Measurements from ENCODE around the gene PTEN.

The PTEN gene

GRCh38 chr10:87961314-87961713 is 97.9 kb downstream of the PTEN start:
- H3K36me3 ChIP-seq (ENCODE audit: control insufficient read depth, insufficient read depth, low read length) = no peaks in the 10 kb centered on the region
- no peak overlapping the region for H2BK120ac ChIP-seq (ENCODE audit: low read depth, low read length)
- no peak overlapping the region for H3K27ac ChIP-seq (ENCODE audit: low read depth, low read length)

GRCh38 chr10:87966459-87966858 is 103.0 kb downstream of the PTEN start:
- Histone ChIP-seq H2AK5ac (ENCODE audit: low read length) (no peak overlapping the region), H3K27ac (ENCODE audit: low read depth, low read length) (no peak overlapping the region), H3K4me3 (ENCODE audit: low read length) (no peak overlapping the region), H3K4me2 (ENCODE audit: low read length) (no peak overlapping the region), H2BK120ac (ENCODE audit: low read depth, low read length) (no peak overlapping the region), H3K9ac (ENCODE audit: low read length) (no peak overlapping the region), H3K4ac (ENCODE audit: low read depth, low read length) (no peak overlapping the region), H4K5ac (ENCODE audit: low read length) (no peak overlapping the region), H3K4me1 (ENCODE audit: control insufficient read depth, low read depth, low read length) (no peaks in the 10 kb centered on the region), H3K56ac (ENCODE audit: low read length) (no peak overlapping the region), H3K18ac (ENCODE audit: low read length) (no peak overlapping the region), H3K36me3 (ENCODE audit: control insufficient read depth, insufficient read depth, low read length) (no peaks in the 10 kb centered on the region), H3K27me3 (ENCODE audit: insufficient read depth, low read length, poor library complexity) (no peaks in the 10 kb centered on the region), H2BK5ac (ENCODE audit: low read length) (no peak overlapping the region), H3K79me1 (ENCODE audit: low read length) (no peaks in the 10 kb centered on the region), H3K23ac (ENCODE audit: low read length) (no peak overlapping the region), H3K79me2 (ENCODE audit: control insufficient read depth, insufficient read depth, low read length) (no peaks in the 10 kb centered on the region), H2BK15ac (replicated peaks; ENCODE audit: low read depth) (no peak overlapping the region), H4K8ac (ENCODE audit: low read depth, low read length) (no peak overlapping the region)
- WGBS (ENCODE audit: extremely low coverage, insufficient coverage, low lambda C conversion rate) = no CpG with 5 or more reads among the region's 2 CpGs
- DNase-seq = no peak

More at GRCh38 chr10:87961314-87961713, 97.9 kb downstream of the PTEN start:
- Histone ChIP-seq H3K56ac (ENCODE audit: low read length) (no peak overlapping the region), H2BK15ac (replicated peaks; ENCODE audit: low read depth) (no peak overlapping the region), H4K8ac (ENCODE audit: low read depth, low read length) (no peak overlapping the region), H3K27me3 (ENCODE audit: insufficient read depth, low read length, poor library complexity) (no peaks in the 10 kb centered on the region), H3K4ac (ENCODE audit: low read depth, low read length) (no peak overlapping the region), H3K23ac (ENCODE audit: low read length) (no peak overlapping the region), H4K5ac (ENCODE audit: low read length) (no peak overlapping the region), H2BK5ac (ENCODE audit: low read length) (no peak overlapping the region), H3K4me1 (ENCODE audit: control insufficient read depth, low read depth, low read length) (no peaks in the 10 kb centered on the region), H2AK5ac (ENCODE audit: low read length) (no peak overlapping the region), H3K79me1 (ENCODE audit: low read length) (no peaks in the 10 kb centered on the region), H3K4me2 (ENCODE audit: low read length) (no peak overlapping the region), H3K4me3 (ENCODE audit: low read length) (no peak overlapping the region), H3K79me2 (ENCODE audit: control insufficient read depth, insufficient read depth, low read length) (no peaks in the 10 kb centered on the region), H3K9ac (ENCODE audit: low read length) (no peak overlapping the region), H3K18ac (ENCODE audit: low read length) (no peak overlapping the region)
- WGBS (ENCODE audit: extremely low coverage, insufficient coverage, low lambda C conversion rate) = no CpG with 5 or more reads among the region's 2 CpGs
- no peak for DNase-seq

DNA sequence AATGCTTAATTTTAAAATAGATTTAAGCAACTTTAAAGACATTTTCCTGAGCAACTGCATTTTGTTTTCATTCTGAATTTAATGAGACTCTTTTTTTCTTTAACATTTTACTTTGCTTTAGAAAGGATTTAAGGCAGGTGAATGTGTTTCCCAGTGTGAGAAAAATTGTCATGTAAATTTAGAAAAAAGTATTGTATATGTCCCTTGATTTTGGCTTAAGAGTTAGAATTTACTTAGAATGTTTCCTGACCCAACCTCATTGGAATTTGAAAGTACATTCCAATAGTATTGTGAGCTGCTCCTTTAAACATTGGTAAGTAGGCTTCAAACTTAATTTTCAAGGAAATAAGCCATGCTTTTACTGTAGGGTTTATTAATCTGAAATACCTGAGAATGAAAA is 110.2 kb downstream of the PTEN start:
- Histone ChIP-seq H4K5ac (ENCODE audit: low read length) (no peak overlapping the region), H2AK5ac (ENCODE audit: low read length) (no peak overlapping the region), H3K4me1 (ENCODE audit: control insufficient read depth, low read depth, low read length) (no peaks in the 10 kb centered on the region), H3K4me2 (ENCODE audit: low read length) (no peak overlapping the region), H3K27ac (ENCODE audit: low read depth, low read length) (no peak overlapping the region), H3K79me1 (ENCODE audit: low read length) (no peaks in the 10 kb centered on the region), H2BK5ac (ENCODE audit: low read length) (no peak overlapping the region), H3K4me3 (ENCODE audit: low read length) (no peak overlapping the region), H2BK15ac (replicated peaks; ENCODE audit: low read depth) (no peak overlapping the region), H3K9ac (ENCODE audit: low read length) (no peak overlapping the region), H3K23ac (ENCODE audit: low read length) (no peak overlapping the region), H3K27me3 (ENCODE audit: insufficient read depth, low read length, poor library complexity) (no peaks in the 10 kb centered on the region), H3K79me2 (ENCODE audit: control insufficient read depth, insufficient read depth, low read length) (no peaks in the 10 kb centered on the region), H4K8ac (ENCODE audit: low read depth, low read length) (no peak overlapping the region), H2BK120ac (ENCODE audit: low read depth, low read length) (no peak overlapping the region), H3K4ac (ENCODE audit: low read depth, low read length) (no peak overlapping the region), H3K36me3 (ENCODE audit: control insufficient read depth, insufficient read depth, low read length) (no peaks in the 10 kb centered on the region), H3K18ac (ENCODE audit: low read length) (no peak overlapping the region), H3K56ac (ENCODE audit: low read length) (no peak overlapping the region)
- peak; percentile 79 for DNase-seq

DNA sequence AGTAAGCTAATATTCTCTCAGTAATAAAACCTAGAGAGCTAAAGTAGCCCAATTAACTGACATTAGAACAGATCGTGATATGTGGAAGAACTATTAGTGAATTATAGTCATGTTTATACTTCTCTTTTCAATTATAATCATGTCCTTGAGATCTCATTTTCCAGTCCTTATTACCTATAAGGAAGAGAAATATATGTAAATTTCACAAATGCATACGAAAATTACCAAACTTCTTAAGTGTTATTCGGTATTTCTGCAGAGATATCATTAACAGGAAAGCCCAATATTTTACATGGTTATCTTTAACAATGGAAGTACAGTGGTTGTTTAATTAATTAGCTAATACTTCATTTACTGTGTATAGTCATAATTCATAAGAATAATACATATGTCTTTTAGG is 110.7 kb downstream of the PTEN start:
- Histone ChIP-seq H3K27ac (ENCODE audit: low read depth, low read length) (no peak overlapping the region), H3K23ac (ENCODE audit: low read length) (no peak overlapping the region), H3K4me2 (ENCODE audit: low read length) (no peak overlapping the region), H3K4me3 (ENCODE audit: low read length) (no peak overlapping the region), H2BK120ac (ENCODE audit: low read depth, low read length) (no peak overlapping the region), H4K8ac (ENCODE audit: low read depth, low read length) (no peak overlapping the region), H4K5ac (ENCODE audit: low read length) (no peak overlapping the region), H2BK15ac (replicated peaks; ENCODE audit: low read depth) (no peak overlapping the region), H3K36me3 (ENCODE audit: control insufficient read depth, insufficient read depth, low read length) (no peaks in the 10 kb centered on the region), H2BK5ac (ENCODE audit: low read length) (no peak overlapping the region), H3K56ac (ENCODE audit: low read length) (no peak overlapping the region), H3K18ac (ENCODE audit: low read length) (no peak overlapping the region), H3K4me1 (ENCODE audit: control insufficient read depth, low read depth, low read length) (no peaks in the 10 kb centered on the region), H3K79me2 (ENCODE audit: control insufficient read depth, insufficient read depth, low read length) (no peaks in the 10 kb centered on the region), H2AK5ac (ENCODE audit: low read length) (no peak overlapping the region), H3K4ac (ENCODE audit: low read depth, low read length) (no peak overlapping the region), H3K79me1 (ENCODE audit: low read length) (no peaks in the 10 kb centered on the region), H3K9ac (ENCODE audit: low read length) (no peak overlapping the region), H3K27me3 (ENCODE audit: insufficient read depth, low read length, poor library complexity) (no peaks in the 10 kb centered on the region)
- DNase-seq = no peak
- no CpG with 5 or more reads among the region's 3 CpGs for WGBS (ENCODE audit: extremely low coverage, insufficient coverage, low lambda C conversion rate)

GRCh38 chr10:87974769-87975168 is 111.3 kb downstream of the PTEN start:
- Histone ChIP-seq H3K56ac (ENCODE audit: low read length) (no peak overlapping the region), H3K4me2 (ENCODE audit: low read length) (no peak overlapping the region), H2BK5ac (ENCODE audit: low read length) (no peak overlapping the region), H3K4me1 (ENCODE audit: control insufficient read depth, low read depth, low read length) (no peaks in the 10 kb centered on the region), H3K27me3 (ENCODE audit: insufficient read depth, low read length, poor library complexity) (no peaks in the 10 kb centered on the region), H4K8ac (ENCODE audit: low read depth, low read length) (no peak overlapping the region), H3K4ac (ENCODE audit: low read depth, low read length) (no peak overlapping the region), H2BK15ac (replicated peaks; ENCODE audit: low read depth) (no peak overlapping the region), H3K9ac (ENCODE audit: low read length) (no peak overlapping the region), H3K18ac (ENCODE audit: low read length) (no peak overlapping the region), H3K23ac (ENCODE audit: low read length) (no peak overlapping the region), H2AK5ac (ENCODE audit: low read length) (no peak overlapping the region), H3K79me2 (ENCODE audit: control insufficient read depth, insufficient read depth, low read length) (no peaks in the 10 kb centered on the region), H4K5ac (ENCODE audit: low read length) (no peak overlapping the region), H3K4me3 (ENCODE audit: low read length) (no peak overlapping the region), H3K79me1 (ENCODE audit: low read length) (no peaks in the 10 kb centered on the region), H3K27ac (ENCODE audit: low read depth, low read length) (no peak overlapping the region), H2BK120ac (ENCODE audit: low read depth, low read length) (no peak overlapping the region), H3K36me3 (ENCODE audit: control insufficient read depth, insufficient read depth, low read length) (no peaks in the 10 kb centered on the region)
- peak; percentile 58 for DNase-seq
- no CpG with 5 or more reads among the region's 1 CpG for WGBS (ENCODE audit: extremely low coverage, insufficient coverage, low lambda C conversion rate)

DNA sequence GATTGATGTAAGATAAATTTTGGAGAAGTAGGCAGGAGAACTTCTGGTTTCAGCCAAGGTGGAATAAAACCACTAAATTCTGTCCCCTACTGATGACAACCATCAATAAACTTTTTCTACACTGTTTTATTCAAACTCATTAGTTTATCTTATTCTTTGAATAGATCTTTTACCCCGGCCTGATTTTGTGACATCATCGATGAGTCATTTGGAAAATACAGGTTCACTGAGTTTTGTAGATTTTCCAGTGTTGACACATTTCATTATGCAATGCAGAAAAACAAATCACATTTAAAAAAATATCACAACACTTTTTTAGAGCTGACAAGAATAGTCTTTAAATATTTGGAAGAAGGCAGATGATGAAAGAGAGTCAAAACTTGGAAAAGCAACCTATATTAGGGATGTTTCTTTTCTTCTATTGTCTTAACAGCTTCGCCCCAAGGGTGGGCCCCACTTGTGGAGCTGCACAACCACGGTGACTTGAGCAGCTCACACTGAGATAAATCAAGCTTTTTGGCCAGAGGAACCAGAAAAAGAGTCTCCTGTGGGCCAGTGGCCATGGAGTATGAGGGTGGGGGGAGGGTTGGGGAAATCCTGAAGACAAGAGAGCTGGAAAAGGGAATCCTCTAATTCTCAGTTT is 112.8 kb downstream of the PTEN start:
- Histone ChIP-seq H3K36me3 (ENCODE audit: control insufficient read depth, insufficient read depth, low read length) (no peaks in the 10 kb centered on the region), H2BK15ac (replicated peaks; ENCODE audit: low read depth) (no peak overlapping the region), H3K23ac (ENCODE audit: low read length) (no peak overlapping the region), H3K18ac (ENCODE audit: low read length) (peak overlapping the region; percentile 83), H3K4me2 (ENCODE audit: low read length) (no peak overlapping the region), H3K4me3 (ENCODE audit: low read length) (no peak overlapping the region), H2AK5ac (ENCODE audit: low read length) (no peak overlapping the region), H3K27ac (ENCODE audit: low read depth, low read length) (no peak overlapping the region), H4K5ac (ENCODE audit: low read length) (no peak overlapping the region), H3K9ac (ENCODE audit: low read length) (no peak overlapping the region), H4K8ac (ENCODE audit: low read depth, low read length) (no peak overlapping the region), H3K56ac (ENCODE audit: low read length) (no peak overlapping the region), H3K79me1 (ENCODE audit: low read length) (no peaks in the 10 kb centered on the region), H2BK120ac (ENCODE audit: low read depth, low read length) (no peak overlapping the region), H3K4ac (ENCODE audit: low read depth, low read length) (no peak overlapping the region), H3K79me2 (ENCODE audit: control insufficient read depth, insufficient read depth, low read length) (no peaks in the 10 kb centered on the region), H3K4me1 (ENCODE audit: control insufficient read depth, low read depth, low read length) (no peaks in the 10 kb centered on the region), H3K27me3 (ENCODE audit: insufficient read depth, low read length, poor library complexity) (no peaks in the 10 kb centered on the region), H2BK5ac (ENCODE audit: low read length) (no peak overlapping the region)
- DNase-seq = no peak
- WGBS (ENCODE audit: extremely low coverage, insufficient coverage, low lambda C conversion rate) = no CpG with 5 or more reads among the region's 4 CpGs
